Measurements from ENCODE around the gene SLC11A1.

SLC11A1 gene

GRCh38 chr2:218381916-218382366, at the start of gene SLC11A1:
Gene SLC11A1, plus strand, starts transcription at chr2:218382273. Its CDS starts 96 bp downstream, at chr2:218382369.
- DNase-seq = no peak

DNA sequence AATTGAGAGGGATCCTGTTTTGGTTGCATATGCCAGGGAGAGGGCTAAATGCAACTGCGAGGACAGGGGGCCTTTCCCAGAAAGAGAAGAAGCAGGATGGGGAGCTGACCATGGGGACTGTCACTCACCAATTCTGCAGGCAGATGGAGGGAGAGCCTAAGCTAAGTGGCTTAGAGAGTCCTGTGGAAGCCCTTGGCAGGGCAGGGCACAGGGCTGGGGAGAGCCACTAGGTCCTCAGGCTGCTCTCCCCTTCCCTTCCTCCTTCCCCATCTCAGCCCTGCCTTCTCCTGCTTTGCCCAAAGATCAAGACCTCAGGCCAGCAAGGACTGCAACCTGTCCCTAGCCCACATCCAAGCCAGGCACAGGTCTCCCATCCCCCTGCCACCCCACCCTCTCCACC, 49.8 kb upstream of the SLC11A1 start:
- DNase-seq = no peak

- DNase-seq = peak; percentile 92
These were observed 49.0 kb upstream of the SLC11A1 start for GRCh38 chr2:218332920-218333645.

- DNase-seq = no peak
These were observed 47.5 kb upstream of the SLC11A1 start for GRCh38 chr2:218334531-218334930.

- no peak for DNase-seq
These were observed 41.4 kb upstream of the SLC11A1 start for GRCh38 chr2:218340656-218341055.

- no peak for DNase-seq
These were observed 40.7 kb upstream of the SLC11A1 start for GRCh38 chr2:218341381-218341780.

DNA sequence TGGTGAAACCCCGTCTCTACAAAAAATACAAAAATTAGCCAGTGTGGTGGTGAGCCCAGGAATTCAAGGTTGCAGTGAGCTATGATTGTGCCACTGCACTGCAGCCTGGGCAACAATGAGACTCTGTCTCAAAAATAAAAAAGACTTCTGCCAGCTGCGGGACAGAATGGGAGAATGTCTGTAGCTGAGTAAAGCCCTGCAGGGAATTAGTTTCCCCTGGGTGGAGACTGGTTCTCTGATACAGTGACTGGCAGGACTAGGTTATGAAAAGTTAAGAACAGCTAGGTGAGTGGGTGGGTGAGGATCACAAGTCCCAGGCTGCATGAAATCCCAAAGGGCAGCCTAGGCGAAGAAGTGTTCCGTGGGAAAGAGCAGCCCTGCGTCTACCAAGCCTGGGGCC, 39.2 kb upstream of the SLC11A1 start:
- DNase-seq = no peak

- DNase-seq = no peak
These were observed 38.5 kb upstream of the SLC11A1 start for GRCh38 chr2:218343591-218343990.

DNA sequence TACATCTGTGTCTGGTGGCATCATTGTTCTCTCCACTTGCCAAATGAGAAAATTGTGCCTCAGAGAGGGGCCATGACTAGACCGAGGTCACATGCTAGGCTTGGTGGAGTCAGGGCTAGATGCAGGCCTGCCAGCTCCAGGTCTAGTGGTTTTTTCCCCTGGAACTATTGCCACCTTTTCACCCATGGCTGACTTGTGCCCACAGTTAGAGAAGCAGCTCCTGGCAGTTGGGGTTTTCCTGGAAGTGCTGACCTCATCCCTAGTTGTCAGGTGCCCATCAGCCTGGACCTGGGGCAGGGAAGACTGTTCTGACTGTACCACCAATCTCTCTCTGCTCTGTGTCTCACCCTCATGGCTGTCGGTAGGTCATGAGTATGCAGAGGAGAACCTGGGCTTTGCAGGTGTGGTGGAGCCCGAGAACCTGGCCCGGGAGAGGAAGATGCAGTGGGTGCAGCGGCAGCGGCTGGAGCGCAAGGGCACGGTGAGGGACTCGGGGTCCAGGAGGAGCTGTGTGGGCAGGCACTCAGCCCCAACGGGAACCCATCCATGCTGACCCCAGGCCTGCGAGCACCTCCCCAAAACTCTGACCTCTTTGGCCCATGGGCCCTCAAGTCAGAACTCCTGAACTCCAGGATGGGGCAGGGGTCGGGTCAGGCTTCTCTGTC, 37.9 kb upstream of the SLC11A1 start:
- DNase-seq = no peak

- no peak for DNase-seq
These were observed 37.2 kb upstream of the SLC11A1 start for GRCh38 chr2:218344755-218345417.

DNA sequence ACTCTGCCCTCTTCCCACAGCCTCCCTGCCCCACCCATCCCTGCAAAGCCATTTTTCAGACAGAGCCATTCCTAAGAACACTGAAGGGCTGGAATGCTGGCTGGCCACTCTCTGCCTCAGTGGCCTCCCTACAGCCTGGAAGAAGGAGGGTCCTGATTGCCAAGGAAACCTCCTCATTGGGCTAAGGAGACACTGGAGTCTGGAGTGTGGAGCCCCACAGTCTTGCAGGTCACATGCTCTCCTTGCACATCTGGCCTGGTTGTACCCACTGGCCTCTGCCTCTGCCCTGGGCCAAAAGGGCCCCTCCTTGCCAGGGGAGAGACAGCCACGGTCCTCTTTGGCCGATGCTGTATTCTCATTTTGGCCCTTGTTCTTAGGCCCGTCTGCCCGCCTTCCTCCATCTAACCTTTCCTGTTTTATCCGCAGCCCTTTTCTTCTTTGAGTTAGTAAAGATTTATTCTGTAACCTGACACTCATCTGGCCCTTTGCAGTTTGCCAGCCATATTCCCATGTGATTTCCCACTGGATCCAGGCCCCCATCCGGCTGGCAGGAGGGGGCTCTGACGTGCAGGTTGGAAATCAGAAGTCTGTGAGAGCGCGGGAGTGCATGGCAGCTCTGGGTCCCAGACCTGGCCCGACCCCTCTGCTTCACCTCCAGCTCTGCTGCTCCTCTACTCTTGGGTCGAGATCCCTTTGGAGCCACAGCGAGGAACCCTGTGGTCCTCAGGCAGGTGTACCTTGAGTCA, 36.4 kb upstream of the SLC11A1 start:
- no peak for DNase-seq

- DNase-seq = no peak
These were observed 34.9 kb upstream of the SLC11A1 start for GRCh38 chr2:218347172-218347571.

GRCh38 chr2:218354045-218354444, 28.0 kb upstream of the SLC11A1 start:
- DNase-seq = no peak

DNA sequence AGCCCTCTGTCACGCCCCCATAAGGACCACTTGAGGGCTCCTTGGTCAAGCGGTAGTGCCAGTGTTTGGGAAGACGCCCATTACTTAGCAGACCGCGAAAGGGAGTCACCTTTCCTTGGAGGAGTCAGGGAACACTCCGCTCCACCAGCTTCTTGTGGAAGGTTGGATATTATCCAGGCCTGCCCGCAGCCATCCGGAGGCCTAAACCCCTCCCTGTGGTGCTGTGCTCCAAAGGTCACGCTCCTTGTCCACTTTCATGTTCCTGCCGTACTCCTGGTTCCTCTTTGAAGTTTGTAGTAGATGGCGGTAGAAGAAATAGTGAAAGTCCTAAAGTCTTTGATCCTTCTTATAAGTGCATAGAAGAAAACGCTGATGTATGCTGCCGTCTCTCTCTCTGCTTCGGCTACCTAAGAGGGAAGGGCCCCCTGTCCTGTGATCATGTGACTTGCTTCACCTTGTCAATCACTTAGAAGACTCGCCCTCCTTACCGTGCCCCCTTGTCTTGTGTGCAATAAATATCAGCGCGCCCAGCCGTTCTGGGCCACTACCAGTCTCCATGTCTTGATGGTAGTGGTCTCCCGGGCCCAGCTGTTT, 27.1 kb upstream of the SLC11A1 start:
- DNase-seq = no peak

DNA sequence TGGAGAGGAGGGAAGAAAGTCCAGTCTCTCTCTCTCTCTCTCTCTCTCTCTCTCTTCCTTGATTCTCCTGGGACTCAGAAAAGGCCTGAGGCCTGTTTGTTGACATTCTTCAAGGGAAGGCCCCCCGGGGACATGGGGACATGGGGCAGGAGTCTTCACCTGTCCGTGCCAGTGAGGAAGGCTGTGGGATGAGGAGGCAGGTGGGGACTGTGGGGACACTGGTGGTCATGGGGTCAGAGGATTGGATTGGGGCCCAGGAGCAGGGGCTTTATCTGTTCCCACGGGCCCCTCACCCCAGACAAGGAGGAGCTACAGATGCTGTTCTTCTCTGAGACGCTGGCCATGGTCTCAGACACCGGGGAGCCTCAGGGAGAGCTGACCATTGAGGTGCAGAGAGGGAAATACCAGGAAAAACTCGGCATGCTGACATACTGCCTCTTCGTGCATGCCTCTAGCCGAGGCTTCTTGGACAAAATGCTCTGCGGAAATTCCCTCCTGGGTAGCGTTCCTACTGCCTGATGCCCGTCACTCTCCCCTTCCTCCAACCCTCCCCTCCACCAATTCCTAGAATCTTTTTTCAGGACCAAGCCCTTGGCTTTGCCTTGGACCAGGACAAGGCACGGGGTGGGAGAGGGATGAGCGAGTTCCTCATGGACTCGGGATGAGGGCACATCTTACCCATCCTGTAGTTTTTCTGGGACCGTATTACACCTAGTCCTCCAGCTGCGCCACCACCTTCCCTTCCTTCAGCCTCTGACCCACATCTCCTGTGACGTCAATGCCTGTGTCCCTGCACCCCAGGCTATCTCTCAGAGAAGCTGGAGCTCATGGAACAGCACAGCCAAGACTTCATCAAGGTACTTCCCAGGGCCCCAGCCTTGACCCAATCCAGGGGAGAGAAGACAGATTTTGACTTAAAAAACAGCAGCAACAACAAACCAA, 24.6 kb upstream of the SLC11A1 start:
- no peak for DNase-seq

DNA sequence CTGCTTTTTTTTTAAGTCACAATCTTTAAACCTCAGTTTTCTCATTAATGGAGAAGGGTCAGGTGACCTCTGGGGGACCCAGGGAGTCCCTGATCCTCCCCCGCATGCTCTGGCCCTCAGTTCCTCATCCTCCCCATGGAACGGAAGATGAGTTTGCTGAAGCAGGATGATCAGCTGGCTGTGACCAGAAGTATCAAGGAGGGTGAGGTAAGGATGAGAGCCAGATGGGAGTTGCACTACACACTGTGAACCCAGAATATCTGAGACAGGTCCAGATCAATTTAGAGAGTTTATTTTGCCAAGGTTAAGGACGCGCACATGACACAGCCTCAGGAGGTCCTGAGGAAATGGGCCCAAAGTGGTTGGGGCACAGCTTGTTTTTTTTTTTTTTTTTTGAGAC, 21.6 kb upstream of the SLC11A1 start:
- no peak for DNase-seq

- no peak for DNase-seq
These were observed 19.5 kb upstream of the SLC11A1 start for GRCh38 chr2:218362606-218363005.

GRCh38 chr2:218363736-218364135, 18.3 kb upstream of the SLC11A1 start:
- no peak for DNase-seq

DNA sequence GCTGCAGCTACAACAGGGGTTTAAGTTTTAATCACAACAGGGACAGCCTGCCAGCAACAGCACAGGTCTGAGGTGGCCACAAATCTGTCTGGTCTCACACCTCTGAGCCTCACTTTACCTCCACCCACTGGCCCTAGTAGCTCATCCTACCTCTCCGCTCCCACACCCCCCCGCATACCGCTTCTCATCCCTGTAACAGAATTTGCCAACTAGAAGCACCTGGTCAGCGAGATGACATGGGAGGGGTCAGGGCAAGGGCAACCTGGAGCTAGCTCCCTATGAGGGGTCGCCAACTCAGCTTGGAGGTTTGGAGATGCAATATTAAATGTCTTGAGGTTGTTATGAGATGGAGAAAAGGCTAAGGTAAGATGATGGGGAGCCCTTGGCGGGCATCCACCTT, 17.9 kb upstream of the SLC11A1 start:
- no peak for DNase-seq

GRCh38 chr2:218366621-218367414, 15.3 kb upstream of the SLC11A1 start:
- DNase-seq = no peak
